SK-N-SH (cell line): ENCODE measurements around the gene PLGRKT. TPM values are rescaled to one million over a fixed set of nuclear protein-coding genes. Genes with fewer than 3 reads are reported as not detected.

ENCODE experiments used
- CTCF ChIA-PET: fragments of 300-600, 350-600 bp; formaldehyde crosslinking; extraction: SDS; loops from one replicate; lab custom pipeline; 2021; lab: Yijun Ruan, JAX
- POLR2A ChIA-PET: fragments of 350-600 bp; sonication (Branson Sonifier 250); formaldehyde crosslinking; extraction: SDS; loops from one replicate; lab custom pipeline; 2020; ENCODE audit warnings: antibody characterized with exemption, inconsistent platforms; lab: Yijun Ruan, JAX
- DNase-seq: peaks from one replicate; pipeline ENCODE4 v3.0.0; 2012
- H2AFZ ChIP-seq: fragments of 200-600 bp; sonication (generic); 2 replicates; pipeline ENCODE4 v1.8.1; 2016; ENCODE audit warnings: antibody characterized with exemption, mild to moderate bottlenecking, low read depth
- H3F3A ChIP-seq: fragments of 200-600 bp; sonication (generic); replicated peaks from 2 replicates; pipeline ENCODE3; 2016; ENCODE audit warnings: antibody characterized with exemption, mild to moderate bottlenecking; ENCODE audit not compliant: insufficient read depth
- H3K27ac ChIP-seq, 2 experiments: fragments of 200-500 bp in 1 of 2; fragments of 200-600 bp in 1 of 2; sonication (Bioruptor generic) in 1 of 2; sonication (generic), shearing (Covaris generic) in 1 of 2; 2 replicates each; pipeline versions ENCODE4 v1.5.1 to v1.6.1; 2014 to 2016; ENCODE audit warnings: low read depth in 2 of 2, inconsistent platforms in 1 of 2, low read length in 1 of 2, mild to moderate bottlenecking in 1 of 2, mixed read lengths in 1 of 2
- H3K27me3 ChIP-seq: fragments of 200-600 bp; sonication (generic), shearing (Covaris generic); 2 replicates; pipeline ENCODE4 v1.6.1; 2016; ENCODE audit warnings: mixed run types; ENCODE audit not compliant: insufficient read depth
- H3K36me3 ChIP-seq, 2 experiments: fragments of 200-500 bp in 1 of 2; fragments of 200-600 bp in 1 of 2; sonication (Bioruptor generic) in 1 of 2; sonication (generic) in 1 of 2; replicated peaks in 1 of 2; 2 replicates each; pipeline versions ENCODE3 to v1.5.1; 2014 to 2016; ENCODE audit warnings: low read length in 1 of 2, mild to moderate bottlenecking in 1 of 2; ENCODE audit not compliant: insufficient read depth in 2 of 2, control insufficient read depth in 1 of 2
- H3K4me1 ChIP-seq, 2 experiments: fragments of 200-500 bp in 1 of 2; fragments of 200-600 bp in 1 of 2; sonication (Bioruptor generic) in 1 of 2; sonication (generic), shearing (Covaris generic) in 1 of 2; 2 replicates each; pipeline versions ENCODE4 v1.5.1 to v1.6.1; 2014 to 2016; ENCODE audit warnings: low read depth in 1 of 2, low read length in 1 of 2, mixed run types in 1 of 2; ENCODE audit not compliant: insufficient read depth in 2 of 2, control insufficient read depth in 1 of 2
- H3K4me2 ChIP-seq: fragments of 200-600 bp; sonication (generic), shearing (Covaris generic); 2 replicates; pipeline ENCODE4 v1.6.1; 2017; ENCODE audit warnings: mixed run types
- H3K4me3 ChIP-seq, 2 experiments: fragments of 200-500 bp in 1 of 2; fragments of 200-600 bp in 1 of 2; sonication (Bioruptor generic) in 1 of 2; sonication (generic), shearing (Covaris generic) in 1 of 2; 2 replicates each; pipeline versions ENCODE4 v1.5.1 to v1.8.1; 2014 to 2016; ENCODE audit warnings: low read depth in 2 of 2, inconsistent platforms in 1 of 2, low read length in 1 of 2, mild to moderate bottlenecking in 1 of 2, mixed read lengths in 1 of 2, moderate library complexity in 1 of 2
- H3K79me2 ChIP-seq: fragments of 200-600 bp; sonication (generic); 2 replicates; pipeline ENCODE4 v1.8.1; 2017; ENCODE audit warnings: mild to moderate bottlenecking; ENCODE audit not compliant: insufficient read depth
- H3K9ac ChIP-seq: fragments of 200-600 bp; sonication (generic); 2 replicates; pipeline ENCODE4 v1.6.1; 2017; ENCODE audit warnings: mixed run types
- H3K9me2 ChIP-seq: fragments of 200-600 bp; sonication (generic); 2 replicates; pipeline ENCODE4 v1.6.1; 2017; ENCODE audit warnings: mixed run types
- H3K9me3 ChIP-seq: fragments of 200-600 bp; sonication (generic); 2 replicates; pipeline ENCODE4 v1.6.1; 2017; ENCODE audit warnings: mixed run types, mild to moderate bottlenecking, moderate library complexity
- H4K20me1 ChIP-seq: fragments of 200-600 bp; sonication (generic); 2 replicates; pipeline ENCODE4 v1.6.1; 2017; ENCODE audit warnings: mild to moderate bottlenecking, mixed run types; ENCODE audit not compliant: insufficient read depth
- CHD2 ChIP-seq: fragments of 150-350 bp; IDR thresholded peaks from 2 replicates; pipeline ENCODE4 v1.6.1; 2018; ENCODE audit warnings: low read length; ENCODE audit not compliant: partially characterized antibody
- ELF1 ChIP-seq: IDR thresholded peaks from 2 replicates; pipeline ENCODE4 v1.4.0; 2012
- EP300 ChIP-seq, 2 experiments: IDR thresholded peaks; 2 replicates each; pipeline versions ENCODE4 v1.4.0 to v1.6.1; 2012; ENCODE audit warnings: borderline replicate concordance in 1 of 2, low read depth in 1 of 2, low read length in 1 of 2
- FOXJ3 ChIP-seq: sonication (generic); formaldehyde crosslinking; IDR thresholded peaks from 2 replicates; pipeline ENCODE4 v1.5.1; 2020; ENCODE audit warnings: mild to moderate bottlenecking, missing genetic modification reagents
- FOXM1 ChIP-seq: IDR thresholded peaks from 2 replicates; pipeline ENCODE4 v1.4.0; 2012; ENCODE audit warnings: low read depth, mild to moderate bottlenecking
- GABPA ChIP-seq: IDR thresholded peaks from 2 replicates; pipeline ENCODE4 v1.4.0; 2012; ENCODE audit warnings: low read depth, mild to moderate bottlenecking
- MEF2A ChIP-seq: IDR thresholded peaks from 2 replicates; pipeline ENCODE4 v1.4.0; 2012; ENCODE audit warnings: low read depth, borderline replicate concordance
- MXI1 ChIP-seq: IDR thresholded peaks from 2 replicates; pipeline ENCODE4 v1.6.1; 2012; ENCODE audit warnings: mild to moderate bottlenecking, low read depth, low read length, improper control_type of control experiment
- NFIC ChIP-seq: IDR thresholded peaks from 2 replicates; pipeline ENCODE4 v1.4.0; 2012; ENCODE audit warnings: borderline replicate concordance
- NRF1 ChIP-seq: IDR thresholded peaks from 2 replicates; pipeline ENCODE4 v1.6.1; 2012; ENCODE audit warnings: low read depth, mild to moderate bottlenecking, low read length
- RCOR1 ChIP-seq: fragments of 150-350 bp; IDR thresholded peaks from 2 replicates; pipeline ENCODE4 v1.6.1; 2017; ENCODE audit warnings: antibody characterized with exemption, low read length
- RXRA ChIP-seq: IDR thresholded peaks from 2 replicates; pipeline ENCODE4 v1.4.0; 2012; ENCODE audit warnings: low read depth, mild to moderate bottlenecking, borderline replicate concordance
- SIN3A ChIP-seq: IDR thresholded peaks from 2 replicates; pipeline ENCODE4 v1.6.1; 2012; ENCODE audit warnings: low read depth, mild to moderate bottlenecking, low read length, moderate library complexity, borderline replicate concordance
- TAF1 ChIP-seq: IDR thresholded peaks from 2 replicates; pipeline ENCODE4 v1.6.1; 2012; ENCODE audit warnings: low read depth, mild to moderate bottlenecking, low read length, moderate library complexity, borderline replicate concordance
- TEAD4 ChIP-seq: IDR thresholded peaks from 2 replicates; pipeline ENCODE4 v1.4.0; 2012; ENCODE audit warnings: mild to moderate bottlenecking, borderline replicate concordance; ENCODE audit not compliant: insufficient read depth
- YY1 ChIP-seq: IDR thresholded peaks from 2 replicates; pipeline ENCODE4 v1.4.0; 2012; ENCODE audit warnings: low read depth, mild to moderate bottlenecking
- WGBS: methylation state at CpG from one replicate; pipeline ENCODE4 v1.1.6; 2017; ENCODE audit warnings: low lambda C conversion rate; 5-methylcytosine and 5-hydroxymethylcytosine counted together
- polyA plus RNA-seq, 3 experiments: library from polyadenylated mRNA; depleted of rRNA; stranded (reverse); fragments of >200 nt; gene quantifications; 2 replicates each; pipeline ENCODE4 v1.2.3, GENCODE V29; 2012
- TF ChIP-seq, protein P1 (sequence below): IDR thresholded peaks from 2 replicates; pipeline ENCODE4 v1.6.1; 2012; ENCODE audit warnings: mild to moderate bottlenecking, low read depth, low read length, moderate library complexity
- TF ChIP-seq, protein P2 (sequence below): IDR thresholded peaks from 2 replicates; pipeline ENCODE4 v1.4.0; 2012; ENCODE audit warnings: low read depth
- TF ChIP-seq, protein P3 (sequence below): fragments of 150-350 bp; IDR thresholded peaks from 2 replicates; pipeline ENCODE4 v1.6.1; 2016; ENCODE audit warnings: mild to moderate bottlenecking, low read depth, low read length
- TF ChIP-seq, protein P4 (sequence below): IDR thresholded peaks from 2 replicates; pipeline ENCODE4 v1.4.0; 2012; ENCODE audit warnings: low read depth, borderline replicate concordance

Gene PLGRKT
- polyA plus RNA-seq, 1 of the 3 experiments (the other 2 are of a cell fraction) = 11.4 TPM

DNA sequence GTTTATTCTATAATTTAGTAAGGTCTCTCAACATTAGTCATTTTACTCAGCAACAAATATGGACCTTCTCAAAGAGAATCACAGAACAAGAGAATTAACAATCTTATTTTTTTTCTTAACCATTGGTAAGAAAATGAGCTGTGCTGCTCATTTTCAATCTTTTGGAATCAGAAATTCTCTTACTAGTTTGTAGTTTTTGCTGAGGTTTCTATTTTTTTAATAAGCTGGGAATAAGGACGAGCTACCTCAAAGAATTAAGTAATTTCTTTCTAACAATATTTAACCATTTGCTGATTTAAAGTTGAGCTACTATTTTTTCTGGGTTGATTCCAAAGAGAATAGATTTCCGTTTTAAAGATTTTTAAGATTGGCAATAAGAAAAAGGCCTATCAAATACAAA is 44.2 kb downstream of the PLGRKT start:
- no peak overlapping the region for H3K4me3 ChIP-seq
- DNase-seq = no peak
- H3K27me3 ChIP-seq = no peaks in the 10 kb centered on the region
- H3K4me2 ChIP-seq = no peak overlapping the region
- no peaks in the 10 kb centered on the region for H3K79me2 ChIP-seq
- H3K27ac ChIP-seq = no peak overlapping the region
- H2AFZ ChIP-seq = no peak overlapping the region
- H3K4me1 ChIP-seq = peaks cover 0 to 4% of the 10 kb centered on the region in 2 experiments; a peak in 3 of 4 replicates
- no peaks in the 10 kb centered on the region for H4K20me1 ChIP-seq
- WGBS = 90% methylated on average over 2 of the region's 2 CpGs
- ChIA-PET POLR2A (no interaction called here), CTCF (no interaction called here)
- no peaks in the 10 kb centered on the region for H3K9me3 ChIP-seq
- no peak overlapping the region for H3K9ac ChIP-seq
- TF ChIP-seq, protein P1, sequence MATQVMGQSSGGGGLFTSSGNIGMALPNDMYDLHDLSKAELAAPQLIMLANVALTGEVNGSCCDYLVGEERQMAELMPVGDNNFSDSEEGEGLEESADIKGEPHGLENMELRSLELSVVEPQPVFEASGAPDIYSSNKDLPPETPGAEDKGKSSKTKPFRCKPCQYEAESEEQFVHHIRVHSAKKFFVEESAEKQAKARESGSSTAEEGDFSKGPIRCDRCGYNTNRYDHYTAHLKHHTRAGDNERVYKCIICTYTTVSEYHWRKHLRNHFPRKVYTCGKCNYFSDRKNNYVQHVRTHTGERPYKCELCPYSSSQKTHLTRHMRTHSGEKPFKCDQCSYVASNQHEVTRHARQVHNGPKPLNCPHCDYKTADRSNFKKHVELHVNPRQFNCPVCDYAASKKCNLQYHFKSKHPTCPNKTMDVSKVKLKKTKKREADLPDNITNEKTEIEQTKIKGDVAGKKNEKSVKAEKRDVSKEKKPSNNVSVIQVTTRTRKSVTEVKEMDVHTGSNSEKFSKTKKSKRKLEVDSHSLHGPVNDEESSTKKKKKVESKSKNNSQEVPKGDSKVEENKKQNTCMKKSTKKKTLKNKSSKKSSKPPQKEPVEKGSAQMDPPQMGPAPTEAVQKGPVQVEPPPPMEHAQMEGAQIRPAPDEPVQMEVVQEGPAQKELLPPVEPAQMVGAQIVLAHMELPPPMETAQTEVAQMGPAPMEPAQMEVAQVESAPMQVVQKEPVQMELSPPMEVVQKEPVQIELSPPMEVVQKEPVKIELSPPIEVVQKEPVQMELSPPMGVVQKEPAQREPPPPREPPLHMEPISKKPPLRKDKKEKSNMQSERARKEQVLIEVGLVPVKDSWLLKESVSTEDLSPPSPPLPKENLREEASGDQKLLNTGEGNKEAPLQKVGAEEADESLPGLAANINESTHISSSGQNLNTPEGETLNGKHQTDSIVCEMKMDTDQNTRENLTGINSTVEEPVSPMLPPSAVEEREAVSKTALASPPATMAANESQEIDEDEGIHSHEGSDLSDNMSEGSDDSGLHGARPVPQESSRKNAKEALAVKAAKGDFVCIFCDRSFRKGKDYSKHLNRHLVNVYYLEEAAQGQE = no peak
- TF ChIP-seq, protein P2, sequence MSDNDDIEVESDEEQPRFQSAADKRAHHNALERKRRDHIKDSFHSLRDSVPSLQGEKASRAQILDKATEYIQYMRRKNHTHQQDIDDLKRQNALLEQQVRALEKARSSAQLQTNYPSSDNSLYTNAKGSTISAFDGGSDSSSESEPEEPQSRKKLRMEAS = no peak
- TF ChIP-seq MXI1 (no peak), CHD2 (no peak), TAF1 (no peak), YY1 (no peak), MEF2A (no peak), FOXJ3 (no peak), NRF1 (no peak), FOXM1 (no peak), RXRA (no peak), NFIC (no peak), RCOR1 (no peak)
- TF ChIP-seq, protein P3, sequence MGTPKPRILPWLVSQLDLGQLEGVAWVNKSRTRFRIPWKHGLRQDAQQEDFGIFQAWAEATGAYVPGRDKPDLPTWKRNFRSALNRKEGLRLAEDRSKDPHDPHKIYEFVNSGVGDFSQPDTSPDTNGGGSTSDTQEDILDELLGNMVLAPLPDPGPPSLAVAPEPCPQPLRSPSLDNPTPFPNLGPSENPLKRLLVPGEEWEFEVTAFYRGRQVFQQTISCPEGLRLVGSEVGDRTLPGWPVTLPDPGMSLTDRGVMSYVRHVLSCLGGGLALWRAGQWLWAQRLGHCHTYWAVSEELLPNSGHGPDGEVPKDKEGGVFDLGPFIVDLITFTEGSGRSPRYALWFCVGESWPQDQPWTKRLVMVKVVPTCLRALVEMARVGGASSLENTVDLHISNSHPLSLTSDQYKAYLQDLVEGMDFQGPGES = no peak
- TF ChIP-seq, all 33 proteins: peak for 0
- peaks cover 7% of the 10 kb centered on the region for H3F3A ChIP-seq
- H3K36me3 ChIP-seq = no peaks in the 10 kb centered on the region
- no peaks in the 10 kb centered on the region for H3K9me2 ChIP-seq

DNA sequence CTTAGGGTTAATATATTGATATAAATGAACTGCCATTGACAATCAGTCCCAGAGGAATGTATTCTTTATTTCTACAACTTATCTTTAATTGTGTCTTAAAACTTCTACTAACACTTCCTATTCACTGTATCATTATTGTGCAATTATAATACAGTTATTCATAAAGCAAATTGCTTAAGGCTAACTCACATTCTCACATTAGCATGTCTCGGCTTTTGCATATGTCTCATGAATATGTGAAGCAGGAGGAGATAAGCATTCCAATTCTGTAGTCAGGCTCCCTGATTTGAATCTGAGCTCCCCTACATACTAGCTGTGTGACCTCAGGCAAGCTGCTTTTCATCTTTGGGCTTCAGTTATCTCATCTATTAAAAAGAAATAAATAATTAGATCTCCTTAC is 45.4 kb downstream of the PLGRKT start:
- no peak for DNase-seq
- ChIA-PET POLR2A (no interaction called here), CTCF (interaction anchor here (1.1 kb wide), 1 partner anchor 13 kb away, joined by 3 read pairs; no protein-coding TSS in a partner anchor)
- H3K27me3 ChIP-seq = no peaks in the 10 kb centered on the region
- no peaks in the 10 kb centered on the region for H3K9me3 ChIP-seq
- H3K27ac ChIP-seq = no peak overlapping the region
- peaks cover 0 to 15% of the 10 kb centered on the region in 2 experiments; a peak in 3 of 4 replicates for H3K4me1 ChIP-seq
- H3K79me2 ChIP-seq = no peaks in the 10 kb centered on the region
- peaks cover 15% of the 10 kb centered on the region for H3F3A ChIP-seq
- no peak overlapping the region for H3K4me3 ChIP-seq
- no peaks in the 10 kb centered on the region for H4K20me1 ChIP-seq
- no peak overlapping the region for H2AFZ ChIP-seq
- no peak overlapping the region for H3K9ac ChIP-seq
- no peak overlapping the region for H3K4me2 ChIP-seq
- H3K36me3 ChIP-seq = no peaks in the 10 kb centered on the region
- no peak for TF ChIP-seq FOXM1
- no peak for TF ChIP-seq RCOR1
- TF ChIP-seq GABPA = no peak
- TF ChIP-seq SIN3A = no peak
- TF ChIP-seq, protein P4, sequence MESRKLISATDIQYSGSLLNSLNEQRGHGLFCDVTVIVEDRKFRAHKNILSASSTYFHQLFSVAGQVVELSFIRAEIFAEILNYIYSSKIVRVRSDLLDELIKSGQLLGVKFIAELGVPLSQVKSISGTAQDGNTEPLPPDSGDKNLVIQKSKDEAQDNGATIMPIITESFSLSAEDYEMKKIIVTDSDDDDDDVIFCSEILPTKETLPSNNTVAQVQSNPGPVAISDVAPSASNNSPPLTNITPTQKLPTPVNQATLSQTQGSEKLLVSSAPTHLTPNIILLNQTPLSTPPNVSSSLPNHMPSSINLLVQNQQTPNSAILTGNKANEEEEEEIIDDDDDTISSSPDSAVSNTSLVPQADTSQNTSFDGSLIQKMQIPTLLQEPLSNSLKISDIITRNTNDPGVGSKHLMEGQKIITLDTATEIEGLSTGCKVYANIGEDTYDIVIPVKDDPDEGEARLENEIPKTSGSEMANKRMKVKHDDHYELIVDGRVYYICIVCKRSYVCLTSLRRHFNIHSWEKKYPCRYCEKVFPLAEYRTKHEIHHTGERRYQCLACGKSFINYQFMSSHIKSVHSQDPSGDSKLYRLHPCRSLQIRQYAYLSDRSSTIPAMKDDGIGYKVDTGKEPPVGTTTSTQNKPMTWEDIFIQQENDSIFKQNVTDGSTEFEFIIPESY = no peak
- TF ChIP-seq FOXJ3 = no peak
- no peak for TF ChIP-seq YY1
- no peak for TF ChIP-seq NFIC
- no peak for TF ChIP-seq ELF1
- TF ChIP-seq TEAD4 = no peak
- no peak for TF ChIP-seq RXRA
- TF ChIP-seq MEF2A = no peak
- no peak for TF ChIP-seq EP300 (IDR thresholded peaks at IDR 0.05; ENCODE audit: borderline replicate concordance in 1 of 2, low read depth in 1 of 2, low read length in 1 of 2)
- H3K9me2 ChIP-seq = no peaks in the 10 kb centered on the region
- 100% methylated on average over 1 of the region's 1 CpG for WGBS
